GM12864 (cell line): ENCODE measurements around the gene PXDN.
"Not testable (repeated sequence)": the region's sequence is repeated elsewhere in the genome, so short reads cannot be mapped to it uniquely, and the experiment has no call there.

Experiments used
- DNase-seq: peaks from one replicate; pipeline ENCODE4 v3.0.0-alpha.2; 2011; ENCODE audit warnings: low read depth
- H3K4me3 ChIP-seq: 2 replicates; pipeline ENCODE4 v1.5.1; 2011; ENCODE audit warnings: mild to moderate bottlenecking, low read depth, low read length, control low read depth
- TF ChIP-seq, protein P1 (sequence below): IDR thresholded peaks from 2 replicates; pipeline ENCODE4 v1.5.1; 2011; ENCODE audit warnings: low read depth, mild to moderate bottlenecking, moderate library complexity, low read length, control low read depth, inconsistent platforms; ENCODE audit errors: missing control alignments

PXDN gene

DNA sequence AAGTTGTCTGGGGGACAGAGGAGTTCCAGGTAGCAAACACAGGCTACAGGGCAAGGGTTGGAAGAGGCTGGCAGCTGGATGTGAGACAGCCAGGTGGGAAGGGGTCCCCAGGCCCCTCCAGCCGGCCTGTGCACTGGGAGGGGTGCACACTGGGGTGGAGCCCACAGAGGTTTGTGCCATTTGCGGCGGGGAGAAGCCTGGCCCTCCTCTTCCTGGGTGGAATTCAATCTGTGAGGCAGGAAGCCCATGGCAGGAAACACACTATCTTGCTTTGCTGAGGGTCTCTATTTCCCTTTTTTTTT lies 63.3 kb downstream of the PXDN start:
- H3K4me3 ChIP-seq = no peak overlapping the region
- TF ChIP-seq, protein P1, sequence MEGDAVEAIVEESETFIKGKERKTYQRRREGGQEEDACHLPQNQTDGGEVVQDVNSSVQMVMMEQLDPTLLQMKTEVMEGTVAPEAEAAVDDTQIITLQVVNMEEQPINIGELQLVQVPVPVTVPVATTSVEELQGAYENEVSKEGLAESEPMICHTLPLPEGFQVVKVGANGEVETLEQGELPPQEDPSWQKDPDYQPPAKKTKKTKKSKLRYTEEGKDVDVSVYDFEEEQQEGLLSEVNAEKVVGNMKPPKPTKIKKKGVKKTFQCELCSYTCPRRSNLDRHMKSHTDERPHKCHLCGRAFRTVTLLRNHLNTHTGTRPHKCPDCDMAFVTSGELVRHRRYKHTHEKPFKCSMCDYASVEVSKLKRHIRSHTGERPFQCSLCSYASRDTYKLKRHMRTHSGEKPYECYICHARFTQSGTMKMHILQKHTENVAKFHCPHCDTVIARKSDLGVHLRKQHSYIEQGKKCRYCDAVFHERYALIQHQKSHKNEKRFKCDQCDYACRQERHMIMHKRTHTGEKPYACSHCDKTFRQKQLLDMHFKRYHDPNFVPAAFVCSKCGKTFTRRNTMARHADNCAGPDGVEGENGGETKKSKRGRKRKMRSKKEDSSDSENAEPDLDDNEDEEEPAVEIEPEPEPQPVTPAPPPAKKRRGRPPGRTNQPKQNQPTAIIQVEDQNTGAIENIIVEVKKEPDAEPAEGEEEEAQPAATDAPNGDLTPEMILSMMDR = no peak
- DNase-seq = no peak

DNA sequence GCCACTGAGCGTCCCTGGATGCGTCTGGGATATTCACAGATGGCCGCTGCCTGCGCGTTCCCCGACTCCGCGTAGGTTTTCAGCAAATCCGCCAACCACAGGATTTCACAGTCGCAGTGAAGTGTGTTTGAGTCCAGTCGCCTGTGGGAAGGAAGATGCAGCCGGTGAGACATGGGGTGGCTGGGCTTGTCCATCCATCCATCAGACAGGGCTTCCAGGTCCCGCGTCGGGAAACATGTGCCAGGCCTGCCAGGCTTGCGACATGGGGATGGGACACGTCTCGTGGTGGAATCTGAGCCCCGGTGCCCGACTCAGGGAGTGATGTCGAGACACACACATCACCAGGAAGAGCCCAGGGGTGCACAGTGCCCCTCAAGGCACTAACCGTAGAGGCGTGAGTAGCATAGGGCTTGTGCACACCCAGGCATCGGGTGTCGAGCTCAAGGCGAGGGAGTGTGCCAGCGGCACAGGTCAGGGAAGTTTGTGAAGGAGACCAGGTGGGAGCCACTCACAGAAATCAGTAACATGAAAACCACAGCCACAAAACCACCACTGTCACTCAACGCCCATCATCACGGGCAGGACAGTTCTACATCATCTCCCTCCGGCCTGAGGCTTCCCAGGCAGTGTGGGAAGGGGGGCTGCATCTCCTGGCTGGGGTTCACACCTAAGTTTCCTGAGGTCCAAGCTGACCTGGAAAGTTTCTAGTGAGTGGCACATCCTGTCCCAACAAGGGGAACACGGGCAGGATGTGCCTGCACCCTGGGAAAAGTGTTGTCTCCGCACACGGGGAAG lies 63.9 kb downstream of the PXDN start:
- no peak overlapping the region for H3K4me3 ChIP-seq
- TF ChIP-seq, protein P1 = no peak
- no peak for DNase-seq

DNA sequence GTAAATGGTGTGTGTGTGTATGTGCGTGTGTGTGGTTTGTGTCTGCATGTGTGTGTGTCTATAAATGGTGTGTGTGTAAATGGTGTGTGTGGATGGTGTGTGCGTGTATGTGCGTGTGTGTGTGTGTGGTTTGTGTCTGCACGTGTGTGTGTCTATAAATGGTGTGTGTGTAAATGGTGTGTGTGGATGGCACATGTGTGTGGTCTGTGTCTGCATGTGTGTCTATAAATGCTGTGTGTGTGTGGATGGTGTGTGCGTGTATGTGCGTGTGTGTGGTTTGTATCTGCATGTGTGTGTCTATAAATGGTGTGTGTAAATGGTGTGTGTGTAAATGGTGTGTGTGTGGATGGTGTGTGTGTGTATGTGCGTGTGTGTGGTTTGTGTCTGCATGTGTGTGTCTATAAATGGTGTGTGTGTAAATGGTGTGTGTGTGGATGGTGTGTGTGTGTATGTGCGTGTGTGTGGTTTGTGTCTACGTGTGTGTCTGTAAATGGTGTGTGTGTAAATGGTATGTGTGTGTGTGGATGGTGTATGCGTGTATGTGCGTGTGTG lies 64.8 kb downstream of the PXDN start:
- not testable (repeated sequence) for DNase-seq, H3K4me3 ChIP-seq

DNA sequence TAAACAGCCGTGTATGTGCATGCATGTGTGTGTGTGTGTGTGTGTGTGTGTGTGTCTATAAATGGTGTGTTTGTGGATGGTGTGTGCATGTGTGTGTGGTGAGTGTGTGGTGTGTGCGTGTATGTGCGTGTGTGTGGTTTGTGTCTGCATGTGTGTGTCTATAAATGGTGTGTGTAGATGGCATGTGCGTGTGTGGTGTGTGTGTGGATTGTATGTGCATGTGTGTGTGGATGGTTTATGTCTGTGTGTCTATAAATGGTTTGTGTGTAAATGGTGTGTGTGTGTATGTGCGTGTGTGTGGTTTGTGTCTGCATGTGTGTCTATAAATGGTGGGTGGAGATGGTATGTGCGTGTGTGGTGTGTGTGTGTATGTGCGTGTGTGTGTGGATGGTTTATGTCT lies 65.2 kb downstream of the PXDN start:
- not testable (repeated sequence) for DNase-seq, H3K4me3 ChIP-seq

DNA sequence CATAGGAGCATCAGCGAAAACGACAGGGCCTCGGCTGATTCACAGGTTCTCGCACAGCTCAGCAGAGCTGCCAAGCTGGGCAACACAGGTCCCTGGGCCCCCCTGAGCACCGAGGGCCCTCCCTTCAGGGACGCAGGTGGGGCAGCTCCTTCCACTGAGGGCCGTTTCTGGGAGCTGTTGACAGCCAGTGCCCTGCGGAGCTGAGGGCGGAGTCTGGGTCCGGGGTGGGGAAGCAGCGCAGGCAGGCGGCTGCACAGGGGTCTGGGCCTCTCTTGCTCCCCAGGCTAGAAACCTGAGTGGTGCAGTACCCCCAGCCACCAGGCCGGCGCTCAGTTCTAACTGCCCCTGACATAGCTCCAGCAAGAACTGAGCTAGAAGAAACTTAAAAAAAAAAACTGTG lies 65.7 kb downstream of the PXDN start:
- H3K4me3 ChIP-seq = no peak overlapping the region
- TF ChIP-seq, protein P1 = no peak
- DNase-seq = no peak

DNA sequence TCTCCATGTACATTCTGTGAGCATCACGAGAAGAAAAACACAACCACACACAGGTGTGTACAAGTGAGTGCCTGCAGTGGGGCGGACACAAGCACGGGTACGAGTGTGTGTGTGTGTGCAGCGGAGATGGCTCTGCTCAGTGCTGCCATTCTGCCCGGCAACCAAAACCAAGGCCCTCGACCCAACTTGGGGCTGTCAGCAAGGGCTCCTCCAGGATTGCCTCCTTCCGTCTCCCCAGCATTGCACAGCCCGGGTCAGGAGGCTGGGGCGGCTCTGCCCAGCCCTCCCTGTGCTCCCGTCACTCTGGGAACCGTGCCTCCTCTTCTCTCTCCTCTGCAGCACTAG lies 66.5 kb downstream of the PXDN start:
- H3K4me3 ChIP-seq = no peak overlapping the region
- DNase-seq = no peak
- TF ChIP-seq, protein P1 = no peak

DNA sequence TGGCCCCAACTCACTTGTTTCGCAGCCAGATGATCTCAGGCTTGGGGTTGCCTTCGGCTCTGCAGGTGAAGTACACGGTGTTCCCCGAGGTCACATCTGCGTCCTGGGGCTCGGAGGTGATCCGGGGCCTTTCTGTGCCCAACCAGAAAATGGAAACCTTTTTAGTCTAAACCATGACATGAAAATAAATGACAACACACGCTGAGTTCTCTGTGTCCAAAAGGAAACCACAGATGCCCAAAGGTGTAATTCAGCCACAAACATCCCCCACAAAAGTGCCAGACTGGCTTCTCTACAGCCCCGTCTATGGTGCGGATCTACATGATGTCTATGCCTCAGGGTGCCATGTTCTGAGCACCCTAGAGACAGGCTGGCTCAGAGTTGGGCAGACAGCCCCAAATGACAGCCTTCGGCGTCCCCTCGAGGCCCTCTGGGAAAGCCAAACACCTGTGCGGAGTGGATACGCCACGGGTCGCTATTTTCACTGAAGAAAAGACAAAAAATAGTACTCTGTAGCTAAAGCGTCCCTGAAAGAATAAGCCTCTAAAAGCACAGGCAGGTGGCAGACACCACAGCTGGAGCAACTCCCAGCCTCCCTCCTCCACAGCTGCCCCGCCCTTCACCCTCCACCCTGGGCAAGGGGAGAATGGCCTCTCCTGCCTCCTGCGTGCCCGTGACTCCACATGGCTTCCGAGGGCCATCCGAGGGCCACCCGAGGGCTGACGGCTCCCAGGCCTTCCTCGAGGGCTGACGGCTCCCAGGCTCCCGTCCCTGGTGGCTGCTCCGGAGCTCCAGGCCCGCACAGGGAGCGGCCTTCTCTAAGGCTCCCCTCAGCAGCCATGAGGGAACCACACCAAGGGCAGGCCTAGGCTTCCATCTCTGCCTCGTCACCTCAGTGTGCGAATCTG lies 67.1 kb downstream of the PXDN start:
- TF ChIP-seq, protein P1 = no peak
- no peak overlapping the region for H3K4me3 ChIP-seq
- no peak for DNase-seq
